Endodermal cell (in vitro differentiated cells): ENCODE results near the gene LPGAT1. TPM values are rescaled to one million over a fixed set of nuclear protein-coding genes. Genes with fewer than 3 reads are reported as not detected.

Experiments used
- DNase-seq: peaks from one replicate; pipeline ENCODE4 v3.0.0-alpha.2; 2017
- H3K27ac ChIP-seq: 2 replicates; pipeline ENCODE4 v1.5.1; 2013; ENCODE audit warnings: mild to moderate bottlenecking, low read depth, low read length, moderate library complexity
- H3K27me3 ChIP-seq: 2 replicates; pipeline ENCODE4 v1.6.1; 2013; ENCODE audit warnings: mild to moderate bottlenecking, low read length, moderate library complexity; ENCODE audit not compliant: insufficient read depth, control insufficient read depth, poor library complexity, severe bottlenecking
- H3K36me3 ChIP-seq: 2 replicates; pipeline ENCODE4 v1.7.0; 2013; ENCODE audit warnings: mild to moderate bottlenecking, low read length, moderate library complexity; ENCODE audit not compliant: control insufficient read depth, insufficient read depth
- H3K4me1 ChIP-seq: one replicate; pipeline ENCODE4 v1.7.0; 2013; ENCODE audit warnings: low read length; ENCODE audit not compliant: control insufficient read depth, insufficient read depth
- H3K4me3 ChIP-seq: 2 replicates; pipeline ENCODE4 v1.5.1; 2013; ENCODE audit warnings: mild to moderate bottlenecking, low read length, moderate library complexity
- H3K9ac ChIP-seq: 2 replicates; pipeline ENCODE4 v1.6.1; 2013; ENCODE audit warnings: mild to moderate bottlenecking, low read length, moderate library complexity; ENCODE audit not compliant: poor library complexity, severe bottlenecking; ENCODE audit errors: extremely low read depth
- H3K9me3 ChIP-seq: 2 replicates; pipeline ENCODE4 v1.6.1; 2013; ENCODE audit warnings: mild to moderate bottlenecking, low read length, moderate library complexity; ENCODE audit not compliant: control insufficient read depth
- H3K27ac Mint-ChIP-seq: 2 replicates; pipeline ENCODE4 v1.8.0; 2020; ENCODE audit warnings: mixed read lengths
- H3K27me3 Mint-ChIP-seq: 2 replicates; pipeline ENCODE4 v1.8.0; 2021; ENCODE audit warnings: mild to moderate bottlenecking, mixed read lengths; ENCODE audit not compliant: insufficient read depth
- H3K36me3 Mint-ChIP-seq: 2 replicates; pipeline ENCODE4 v1.8.0; 2020; ENCODE audit warnings: low read depth, mixed read lengths
- H3K4me1 Mint-ChIP-seq: 2 replicates; pipeline ENCODE4 v1.8.0; 2020; ENCODE audit warnings: mixed read lengths
- H3K4me3 Mint-ChIP-seq: 2 replicates; pipeline ENCODE4 v1.8.0; 2020; ENCODE audit warnings: mild to moderate bottlenecking, moderate library complexity, mixed read lengths
- H3K9me3 Mint-ChIP-seq: 2 replicates; pipeline ENCODE4 v1.8.0; 2020; ENCODE audit warnings: mild to moderate bottlenecking, mixed read lengths
- CTCF ChIP-seq: fragments of 200-600 bp; sonication (generic); conservative IDR thresholded peaks from 2 replicates; pipeline ENCODE4 v1.5.0; 2021; ENCODE audit warnings: antibody characterized with exemption, mild to moderate bottlenecking
- WGBS, 2 experiments: methylation state at CpG; one replicate each; pipeline versions ENCODE4 v1.1.5 to v1.1.7; 2013; ENCODE audit warnings: missing lambda C conversion rate in 2 of 2, mixed read lengths in 1 of 2; ENCODE audit not compliant: insufficient coverage in 1 of 2, insufficient read length in 1 of 2; 5-methylcytosine and 5-hydroxymethylcytosine counted together
- total RNA-seq, 2 donors: library from RNA; stranded (reverse); fragmentation: NEBNext Ultra II Directional in 1 of 2; extraction: Animal tissue kit (Norgen Biotek cat#: 25700) in 1 of 2; gene quantifications; 2 replicates in 1 of 2; 3 replicates in 1 of 2; pipeline ENCODE4 v1.2.1, GENCODE V29; 2021

The LPGAT1 gene
- total RNA-seq, 2 donors from 2014 or later, result 57.0 to 66.9 TPM

- Mint-ChIP-seq H3K36me3 (peaks cover 16% of the 10 kb centered on the region), H3K4me1 (peaks cover 51% of the 10 kb centered on the region), H3K4me3 (no peak overlapping the region), H3K27me3 (no peaks in the 10 kb centered on the region), H3K27ac (no peak overlapping the region), H3K9me3 (no peaks in the 10 kb centered on the region)
- Histone ChIP-seq H3K27ac (no peak overlapping the region), H3K9ac (no peak overlapping the region), H3K9me3 (no peaks in the 10 kb centered on the region), H3K4me1 (peaks cover 13% of the 10 kb centered on the region), H3K27me3 (no peaks in the 10 kb centered on the region), H3K36me3 (peaks cover 34% of the 10 kb centered on the region), H3K4me3 (no peak overlapping the region)
- no peak for TF ChIP-seq CTCF
- DNase-seq, result no peak
- WGBS, 2 experiments, result 92 to 94% methylated on average over 3 of the region's 3 CpGs
These were observed 81.3 kb downstream of the LPGAT1 start for GRCh38 chr1:211749251-211749650.

GRCh38 chr1:211748810-211749209 is 81.8 kb downstream of the LPGAT1 start:
- no peaks in the 10 kb centered on the region for H3K27me3 Mint-ChIP-seq
- H3K27me3 ChIP-seq, result no peaks in the 10 kb centered on the region
- DNase-seq, result no peak

GRCh38 chr1:211742889-211743529 is 87.6 kb downstream of the LPGAT1 start:
- H3K9ac ChIP-seq, result no peak overlapping the region
- no peak for DNase-seq
- no peaks in the 10 kb centered on the region for H3K27me3 ChIP-seq
- H3K4me1 Mint-ChIP-seq, result peaks cover 35% of the 10 kb centered on the region
- H3K27ac ChIP-seq, result no peak overlapping the region
- H3K4me3 Mint-ChIP-seq, result no peak overlapping the region
- H3K4me3 ChIP-seq, result no peak overlapping the region
- no peaks in the 10 kb centered on the region for H3K9me3 ChIP-seq
- no peak overlapping the region for H3K27ac Mint-ChIP-seq
- peaks cover 15% of the 10 kb centered on the region for H3K36me3 ChIP-seq
- TF ChIP-seq CTCF, result no peak
- peaks cover 7% of the 10 kb centered on the region for H3K36me3 Mint-ChIP-seq
- 98 to 100% methylated on average over 3 to 4 of the region's 4 CpGs for WGBS, 2 experiments
- peaks cover 13% of the 10 kb centered on the region for H3K4me1 ChIP-seq
- H3K27me3 Mint-ChIP-seq, result no peaks in the 10 kb centered on the region
- H3K9me3 Mint-ChIP-seq, result no peaks in the 10 kb centered on the region

More at GRCh38 chr1:211748810-211749209, 81.8 kb downstream of the LPGAT1 start:
- Mint-ChIP-seq H3K36me3 (peaks cover 16% of the 10 kb centered on the region), H3K4me1 (peaks cover 46% of the 10 kb centered on the region), H3K4me3 (no peak overlapping the region), H3K27ac (no peak overlapping the region), H3K9me3 (no peaks in the 10 kb centered on the region)
- Histone ChIP-seq H3K9ac (no peak overlapping the region), H3K4me1 (peaks cover 9% of the 10 kb centered on the region), H3K9me3 (no peaks in the 10 kb centered on the region), H3K4me3 (no peak overlapping the region), H3K27ac (no peak overlapping the region), H3K36me3 (peaks cover 34% of the 10 kb centered on the region)
- WGBS, 2 experiments, result 94 to 100% methylated on average over 3 of the region's 3 CpGs
- no peak for TF ChIP-seq CTCF
